Lung (tissue), 12 donors: ENCODE results near the gene PIN1. TPM values are rescaled to one million over a fixed set of nuclear protein-coding genes. Genes with fewer than 3 reads are reported as not detected.

Experiments
- ATAC-seq: fragments of 200-7000 bp; cut with Tn5 transposase; one replicate; pipeline ENCODE4 v1.9.1; 2020; ENCODE audit warnings: moderate number of reproducible peaks; ENCODE audit not compliant: insufficient read depth, low FRiP score
- DNase-seq, 3 donors: peaks; one replicate each; pipeline ENCODE4 v3.0.0-alpha.2; 2013 to 2017
- H3K27ac ChIP-seq, 2 donors: one replicate each; pipeline ENCODE4 v1.5.1; 2013; ENCODE audit warnings: mild to moderate bottlenecking in 2 of 2, moderate library complexity in 2 of 2, control low read depth in 1 of 2, inconsistent platforms in 1 of 2, low read depth in 1 of 2, low read length in 1 of 2
- H3K27me3 ChIP-seq, 3 donors: one replicate each; pipeline ENCODE4 v1.5.1; 2013; ENCODE audit warnings: low read length in 2 of 3; ENCODE audit not compliant: control insufficient read depth in 3 of 3, insufficient read depth in 3 of 3
- H3K36me3 ChIP-seq, 4 donors: one replicate each; pipeline ENCODE4 v1.5.1; 2013; ENCODE audit warnings: low read length in 4 of 4, mild to moderate bottlenecking in 1 of 4, moderate library complexity in 1 of 4; ENCODE audit not compliant: control insufficient read depth in 4 of 4, insufficient read depth in 4 of 4
- H3K4me1 ChIP-seq, 5 donors: one replicate each; pipeline ENCODE4 v1.5.1; 2013; ENCODE audit warnings: low read length in 5 of 5, mild to moderate bottlenecking in 2 of 5, moderate library complexity in 1 of 5; ENCODE audit not compliant: control insufficient read depth in 5 of 5, insufficient read depth in 5 of 5
- H3K4me3 ChIP-seq: one replicate; pipeline ENCODE4 v1.5.1; 2013; ENCODE audit warnings: mild to moderate bottlenecking, control low read depth, moderate library complexity
- H3K9ac ChIP-seq, 2 donors: one replicate each; pipeline ENCODE4 v1.5.1; 2013; ENCODE audit warnings: low read length in 2 of 2, control low read depth in 1 of 2; ENCODE audit not compliant: insufficient read depth in 1 of 2
- H3K9me3 ChIP-seq, 4 donors: one replicate each; pipeline ENCODE4 v1.5.1; 2013; ENCODE audit warnings: low read length in 3 of 4, mild to moderate bottlenecking in 1 of 4, moderate library complexity in 1 of 4; ENCODE audit not compliant: control insufficient read depth in 4 of 4, insufficient read depth in 3 of 4
- CTCF ChIP-seq: IDR thresholded peaks from 2 replicates; pipeline ENCODE4 v1.5.1; 2012; ENCODE audit warnings: mild to moderate bottlenecking; ENCODE audit errors: control extremely low read depth, extremely low read depth
- WGBS, 2 donors: extraction: QIAGEN DNeasy Blood & Tissue Kit; methylation state at CpG; one replicate each; pipeline ENCODE4 v1.1.7; 2013; 5-methylcytosine and 5-hydroxymethylcytosine counted together
- polyA plus RNA-seq, 2 donors: library from polyadenylated mRNA; stranded (reverse); fragments of 200-250 nt; gene quantifications; one replicate each; pipeline ENCODE4 v1.2.1, GENCODE V29; 2013
- total RNA-seq, 2 donors: library from RNA; depleted of rRNA in 1 of 2; stranded (reverse); fragments of >200 nt in 1 of 2; gene quantifications; one replicate each; pipeline ENCODE4 v1.2.1, GENCODE V29; 2014 to 2021
- donor health status: control.
- donor health status: control.
- donor health status: Bipolar disorder and iron deficiency.
- donor health status: healthy.
- donor health status: DM: yes; HTN: yes; CAD: no.

PIN1 gene
- total and polyA plus RNA-seq, 4 donors, result 69.8 to 108 (median 79.3) TPM

DNA sequence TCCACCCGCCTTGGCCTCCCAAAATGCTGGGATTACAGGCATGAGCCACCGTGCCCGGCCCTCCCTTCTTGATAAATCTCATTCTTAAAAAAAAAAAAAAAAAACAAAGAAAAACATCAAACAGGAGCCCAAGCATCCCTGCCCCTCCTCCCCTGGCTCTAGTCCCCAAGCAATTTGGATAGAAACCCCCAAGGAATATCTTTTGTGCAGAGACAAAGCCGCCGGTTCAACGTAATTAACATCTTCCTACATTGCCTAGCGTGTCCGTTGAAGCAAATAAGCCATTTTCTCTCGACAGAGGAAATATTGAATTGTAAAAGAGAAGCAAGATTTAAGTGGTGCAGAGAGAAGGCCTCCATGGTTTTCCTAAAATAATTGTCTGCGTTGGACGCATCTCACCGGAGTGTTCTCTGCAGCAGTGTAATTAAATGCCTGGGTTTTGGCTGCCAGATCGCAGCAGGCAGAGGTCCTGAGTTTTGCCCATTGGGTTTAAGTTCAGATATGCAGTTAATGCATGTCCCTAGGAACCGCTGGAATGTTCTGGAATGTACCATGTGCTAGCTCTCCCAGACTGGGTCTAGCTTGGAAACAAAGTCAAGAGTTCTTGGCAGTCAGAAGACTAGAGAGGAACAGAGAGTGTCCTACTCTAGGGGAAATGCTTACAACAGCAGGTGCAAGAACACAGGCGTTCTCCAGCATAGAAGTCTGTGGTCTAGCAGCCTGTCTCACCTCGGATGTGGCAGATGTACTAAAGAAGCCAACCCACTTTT is 30.8 kb downstream of the PIN1 start:
- TF ChIP-seq CTCF, result no peak
- Histone ChIP-seq H3K9me3 (peaks cover 0 to 2% (median 0%) of the 10 kb centered on the region in 4 donors), H3K36me3 (no peaks in the 10 kb centered on the region), H3K27ac (no peak overlapping the region), H3K4me1 (no peaks in the 10 kb centered on the region), H3K27me3 (no peaks in the 10 kb centered on the region), H3K4me3 (no peak overlapping the region), H3K9ac (no peak overlapping the region)
- no peak for DNase-seq
- 86 to 89% methylated on average over 16 of the region's 16 CpGs for WGBS, 2 donors
- ATAC-seq, result no peak

DNA sequence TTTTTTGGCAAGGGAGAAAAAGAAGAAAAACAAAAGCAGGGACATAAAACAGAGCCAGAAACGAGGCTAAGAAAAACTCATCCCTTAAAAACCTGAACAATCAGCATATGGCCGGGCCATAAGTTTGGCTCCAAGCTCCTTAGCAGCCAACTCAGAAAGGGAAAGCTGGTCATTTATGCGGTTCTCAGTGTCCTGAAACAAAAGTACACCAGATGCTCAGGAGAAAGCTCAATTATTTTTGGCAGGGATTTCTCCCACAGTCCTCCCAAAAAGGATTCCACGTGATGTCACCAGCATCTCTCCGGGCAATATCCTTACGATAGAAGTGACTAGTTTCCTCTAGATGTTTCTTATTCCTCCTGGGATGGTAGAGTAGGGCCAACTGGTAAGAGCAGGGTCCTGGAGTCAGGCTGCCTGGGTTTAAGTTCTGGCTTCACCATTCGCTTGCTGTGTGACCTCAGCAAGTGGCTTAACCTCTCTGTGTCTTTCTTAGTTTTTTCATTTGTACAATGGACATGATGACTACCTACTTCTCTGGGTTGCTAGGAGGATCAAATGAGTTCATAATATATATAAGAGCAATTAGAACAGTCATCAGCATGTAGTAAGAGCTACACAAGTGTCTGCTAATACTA is 34.0 kb downstream of the PIN1 start:
- Histone ChIP-seq H3K4me1 (no peaks in the 10 kb centered on the region), H3K36me3 (no peaks in the 10 kb centered on the region), H3K27me3 (no peaks in the 10 kb centered on the region), H3K27ac (no peak overlapping the region), H3K4me3 (no peak overlapping the region), H3K9me3 (peaks cover 0 to 2% (median 0%) of the 10 kb centered on the region in 4 donors), H3K9ac (no peak overlapping the region)
- TF ChIP-seq CTCF, result no peak
- WGBS, 2 donors, result 88 to 91% methylated on average over 7 of the region's 7 CpGs
- DNase-seq, result no peak
- no peak for ATAC-seq

DNA sequence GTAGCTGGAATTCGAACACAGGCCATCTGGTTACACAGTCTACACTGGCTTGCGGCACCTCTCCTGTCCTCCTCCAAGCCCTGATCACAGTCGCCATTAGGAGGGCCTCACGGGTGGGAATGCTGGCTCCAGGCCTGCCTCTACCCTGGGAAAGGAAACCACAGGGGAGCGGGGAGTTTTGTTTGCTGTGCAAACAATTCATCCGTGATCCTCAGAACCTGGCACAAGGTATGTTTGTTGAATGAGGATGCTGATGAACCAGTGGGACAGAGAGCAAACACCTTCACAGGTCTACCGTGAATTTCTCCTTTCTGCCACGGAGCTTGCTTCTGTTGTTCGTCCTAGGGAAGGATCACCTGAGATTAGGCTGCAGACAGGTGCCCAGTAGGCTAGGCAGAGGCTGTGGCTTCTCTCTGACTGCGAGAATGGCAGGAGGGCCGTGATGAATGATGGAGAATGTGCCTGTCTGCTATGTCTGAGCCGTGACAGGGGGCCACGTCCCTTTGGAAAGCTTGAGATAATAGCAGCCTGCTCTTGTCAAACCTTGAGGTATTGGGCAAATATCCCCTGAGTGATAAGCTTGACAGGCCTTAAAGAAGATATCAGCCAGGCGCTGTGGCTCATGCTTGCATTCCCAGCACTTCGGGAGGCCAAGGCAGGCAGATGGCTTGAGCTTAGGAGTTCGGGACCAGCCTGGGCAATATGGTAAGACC is 36.7 kb downstream of the PIN1 start:
- ATAC-seq (no peak), DNase-seq (no peak)
- Histone ChIP-seq H3K9ac (peak overlapping the region in 1 of 2 donors; percentile 60), H3K4me3 (no peak overlapping the region), H3K27ac (no peak overlapping the region), H3K27me3 (no peaks in the 10 kb centered on the region), H3K36me3 (no peaks in the 10 kb centered on the region), H3K9me3 (peaks cover 0 to 2% (median 0%) of the 10 kb centered on the region in 4 donors), H3K4me1 (no peaks in the 10 kb centered on the region)
- 57 to 73% methylated on average over 16 of the region's 16 CpGs for WGBS, 2 donors
- no peak for TF ChIP-seq CTCF
